Spleen (tissue), 11 donors: ENCODE results near the gene CAMTA1. TPM values are rescaled to one million over a fixed set of nuclear protein-coding genes. Genes with fewer than 3 reads are reported as not detected.

Experiments used
- DNase-seq: peaks from one replicate; pipeline ENCODE4 v3.0.0-alpha.2; 2020
- H3K27ac ChIP-seq, 8 donors: fragments of 200-600 bp; sonication (generic) in 7 of 8; 1 replicate in 4 of 8; 2 replicates in 4 of 8; pipeline versions ENCODE4 v1.5.0 to v1.8.0; 2016 to 2021; ENCODE audit warnings: inconsistent platforms in 4 of 8, mild to moderate bottlenecking in 4 of 8, moderate library complexity in 1 of 8
- H3K27me3 ChIP-seq, 7 donors: fragments of 200-600 bp; sonication (generic) in 6 of 7; replicated peaks in 1 of 7; 1 replicate in 4 of 7; 2 replicates in 3 of 7; pipeline versions ENCODE4 v1.5.0 to v1.8.0; 2016 to 2021; ENCODE audit warnings: inconsistent platforms in 3 of 7, mild to moderate bottlenecking in 1 of 7
- H3K36me3 ChIP-seq, 6 donors: fragments of 200-600 bp; sonication (generic) in 5 of 6; 1 replicate in 4 of 6; 2 replicates in 2 of 6; pipeline versions ENCODE4 v1.5.0 to v1.8.0; 2016 to 2021; ENCODE audit warnings: inconsistent platforms in 2 of 6
- H3K4me1 ChIP-seq, 6 donors: fragments of 200-600 bp; sonication (generic) in 5 of 6; 1 replicate in 3 of 6; 2 replicates in 3 of 6; pipeline versions ENCODE4 v1.5.0 to v1.8.0; 2016 to 2021; ENCODE audit warnings: inconsistent platforms in 3 of 6
- H3K4me3 ChIP-seq, 8 donors: fragments of 200-600 bp; sonication (generic) in 7 of 8; 1 replicate in 4 of 8; 2 replicates in 4 of 8; pipeline versions ENCODE4 v1.5.0 to v1.8.0; 2016 to 2021; ENCODE audit warnings: inconsistent platforms in 4 of 8, mild to moderate bottlenecking in 4 of 8, moderate library complexity in 2 of 8
- H3K9me3 ChIP-seq, 8 donors: fragments of 200-600 bp; sonication (generic) in 7 of 8; 1 replicate in 4 of 8; 2 replicates in 4 of 8; pipeline versions ENCODE4 v1.5.0 to v1.8.0; 2016 to 2021; ENCODE audit warnings: inconsistent platforms in 4 of 8
- POLR2A ChIP-seq, 3 donors: fragments of 450-650 bp; IDR thresholded peaks; one replicate each; pipeline ENCODE4 v1.5.1; 2017; ENCODE audit warnings: antibody characterized with exemption in 3 of 3, mild to moderate bottlenecking in 1 of 3
- POLR2AphosphoS5 ChIP-seq, 3 donors: sonication (generic); formaldehyde crosslinking; IDR thresholded peaks; one replicate each; pipeline ENCODE4 v1.5.1; 2017; ENCODE audit warnings: antibody characterized with exemption in 3 of 3
- WGBS, 5 donors: extraction: QIAGEN DNeasy Blood & Tissue Kit in 3 of 5; methylation state at CpG; one replicate each; pipeline versions ENCODE4 v1.1.5 to v1.1.7; 2013 to 2018; 5-methylcytosine and 5-hydroxymethylcytosine counted together
- intact Hi-C: fragments of 100-400 bp; cut with DNase I; formaldehyde crosslinking; loops from one replicate; pipeline ENCODE4 v1.15.0; 2023; ENCODE audit warnings: low total_unique reads
- polyA plus RNA-seq, 3 donors: library from polyadenylated mRNA; stranded (reverse); fragments of 200-250 nt; gene quantifications; one replicate each; pipeline ENCODE4 v1.2.1, GENCODE V29; 2013
- total RNA-seq, 7 donors: library from RNA; depleted of rRNA in 3 of 7; stranded (reverse); fragments of >200 nt in 3 of 7; fragmentation: NEBNext Ultra II Directional in 4 of 7; extraction: Animal tissue kit (Norgen Biotek cat#: 25700) in 4 of 7; gene quantifications; one replicate each; pipeline versions ENCODE4 v1.1.0 to v1.2.1, GENCODE V29; 2016 to 2021
- TF ChIP-seq, protein P1 (sequence below), 11 experiments: fragments of 200-600 bp in 7 of 11; fragments of 450-650 bp in 4 of 11; sonication (generic) in 4 of 11; IDR thresholded peaks in 8 of 11; conservative IDR thresholded peaks in 3 of 11; 1 replicate in 7 of 11; 2 replicates in 4 of 11; pipeline versions ENCODE4 v1.4.0 to v1.8.0; 2016 to 2021; ENCODE audit warnings: antibody characterized with exemption in 11 of 11, inconsistent platforms in 4 of 11, mild to moderate bottlenecking in 1 of 11
- donor health status: healthy with polysubstance abuse.
- donor health status: DM: no; HTN: no; CAD: no; lungs with moderate emphysema.
- donor health status: DM: no; HTN: no; CAD: no.
- donor health status: Bipolar disorder and iron deficiency.
- donor health status: healthy.
- donor health status: DM: no; HTN: no; CAD: no.
- donor health status: DM: yes; HTN: yes; CAD: no.

Gene CAMTA1
- total and polyA plus RNA-seq, 10 donors, result 53.0 to 106 (median 77.3) TPM

DNA sequence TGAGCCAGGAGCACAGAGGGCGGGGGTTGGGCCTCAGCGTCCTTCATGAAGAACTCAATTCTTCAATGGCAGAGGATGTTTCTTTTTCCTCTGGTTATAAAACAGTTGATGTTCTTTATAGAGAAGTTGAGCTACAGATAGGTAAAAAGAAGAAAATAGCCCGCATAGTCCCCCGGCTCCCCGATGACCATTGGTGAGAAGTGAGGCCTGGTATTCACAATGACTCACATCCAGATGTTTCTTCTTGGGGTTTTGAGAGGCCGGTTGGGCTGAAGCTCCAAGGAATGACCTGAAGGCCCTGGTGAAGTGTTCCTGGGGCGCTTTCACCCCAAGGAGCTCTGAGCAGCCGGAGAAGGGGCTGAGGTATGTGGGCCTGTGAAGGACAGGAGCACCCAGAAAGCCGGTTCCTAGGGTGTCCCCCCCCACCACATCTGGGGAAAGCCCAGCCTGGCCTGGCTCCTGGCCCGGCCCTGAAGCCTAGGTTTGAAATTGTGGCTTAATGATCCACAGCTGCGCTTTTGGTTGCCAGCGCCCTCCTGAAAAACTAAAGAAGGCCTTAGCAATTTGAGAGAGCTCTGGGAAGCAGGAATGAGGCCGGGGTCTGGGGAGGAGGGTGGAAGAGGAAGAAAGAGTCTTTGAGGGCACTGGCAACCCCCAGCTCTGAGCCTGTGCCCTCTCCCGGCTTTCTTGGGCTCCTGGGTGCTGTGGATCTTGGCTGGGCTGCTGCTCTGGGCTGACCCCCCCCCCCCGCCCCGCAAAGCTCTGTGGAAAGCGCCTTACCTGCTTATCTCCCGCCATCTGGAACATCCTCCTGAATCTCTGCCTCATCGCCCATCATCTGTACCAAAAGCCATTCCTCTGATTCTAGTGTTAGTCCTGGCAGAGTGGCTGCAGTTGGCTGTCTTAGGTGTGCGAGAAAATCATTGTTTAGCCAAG is 444.7 kb downstream of the CAMTA1 start:
- 82 to 89% (median 86%) methylated on average over 19 to 20 of the region's 20 CpGs for WGBS, 5 donors
- H3K4me3 ChIP-seq, result no peak overlapping the region
- H3K27ac ChIP-seq, result no peak overlapping the region
- H3K27me3 ChIP-seq, result peaks cover 0 to 11% (median 0%) of the 10 kb centered on the region in 7 donors
- TF ChIP-seq, protein P1, sequence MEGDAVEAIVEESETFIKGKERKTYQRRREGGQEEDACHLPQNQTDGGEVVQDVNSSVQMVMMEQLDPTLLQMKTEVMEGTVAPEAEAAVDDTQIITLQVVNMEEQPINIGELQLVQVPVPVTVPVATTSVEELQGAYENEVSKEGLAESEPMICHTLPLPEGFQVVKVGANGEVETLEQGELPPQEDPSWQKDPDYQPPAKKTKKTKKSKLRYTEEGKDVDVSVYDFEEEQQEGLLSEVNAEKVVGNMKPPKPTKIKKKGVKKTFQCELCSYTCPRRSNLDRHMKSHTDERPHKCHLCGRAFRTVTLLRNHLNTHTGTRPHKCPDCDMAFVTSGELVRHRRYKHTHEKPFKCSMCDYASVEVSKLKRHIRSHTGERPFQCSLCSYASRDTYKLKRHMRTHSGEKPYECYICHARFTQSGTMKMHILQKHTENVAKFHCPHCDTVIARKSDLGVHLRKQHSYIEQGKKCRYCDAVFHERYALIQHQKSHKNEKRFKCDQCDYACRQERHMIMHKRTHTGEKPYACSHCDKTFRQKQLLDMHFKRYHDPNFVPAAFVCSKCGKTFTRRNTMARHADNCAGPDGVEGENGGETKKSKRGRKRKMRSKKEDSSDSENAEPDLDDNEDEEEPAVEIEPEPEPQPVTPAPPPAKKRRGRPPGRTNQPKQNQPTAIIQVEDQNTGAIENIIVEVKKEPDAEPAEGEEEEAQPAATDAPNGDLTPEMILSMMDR (IDR thresholded peaks at IDR 0.05 in 8 of 11, conservative IDR thresholded peaks at IDR 0.05 in 3 of 11), result no peak
- TF ChIP-seq POLR2A (IDR thresholded peaks at IDR 0.05), result no peak
- TF ChIP-seq POLR2AphosphoS5 (IDR thresholded peaks at IDR 0.05), result no peak
- intact Hi-C loops, result no loop called here
- no peaks in the 10 kb centered on the region for H3K4me1 ChIP-seq
- no peaks in the 10 kb centered on the region for H3K36me3 ChIP-seq
- peak; percentile 51 for DNase-seq
- H3K9me3 ChIP-seq, result no peaks in the 10 kb centered on the region

DNA sequence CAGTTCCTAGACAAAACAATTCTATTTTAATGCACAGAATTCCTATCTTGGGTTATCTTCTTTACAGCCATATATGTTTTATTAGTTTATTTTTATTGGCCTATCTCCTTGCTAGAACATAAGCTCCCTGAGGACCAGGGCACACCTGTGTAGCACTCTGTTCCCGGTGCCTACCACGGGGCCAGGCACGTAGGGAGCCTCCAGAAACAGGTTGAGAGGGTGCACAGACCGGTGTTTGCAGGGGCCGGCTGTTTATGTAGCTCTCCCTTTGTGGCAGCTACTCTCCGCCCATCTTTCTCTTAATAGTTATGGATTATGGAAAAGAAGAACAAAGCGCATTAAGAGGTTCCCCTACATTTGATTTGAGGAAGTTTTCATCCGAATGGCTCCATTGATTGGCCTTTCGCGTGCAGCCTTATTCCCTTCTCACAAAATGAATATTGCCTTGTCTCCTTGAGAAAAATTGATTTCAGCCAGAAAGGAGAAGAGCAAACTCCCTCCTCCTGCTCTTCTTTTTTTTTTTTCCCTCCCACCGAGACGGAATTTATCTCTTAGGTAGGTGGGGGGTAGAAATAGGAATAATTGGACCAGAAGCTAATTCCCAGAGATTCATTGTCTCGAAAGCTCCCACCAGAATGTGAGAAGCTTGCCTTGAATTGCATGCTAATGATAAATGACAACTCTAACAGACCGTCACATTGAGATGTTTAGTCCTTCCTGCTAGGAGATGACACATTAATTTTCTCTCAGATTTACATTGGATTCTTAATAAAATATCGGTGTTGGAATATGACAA is 447.4 kb downstream of the CAMTA1 start:
- no peaks in the 10 kb centered on the region for H3K4me1 ChIP-seq
- no peak for DNase-seq
- no peak for TF ChIP-seq POLR2AphosphoS5 (IDR thresholded peaks at IDR 0.05)
- TF ChIP-seq, protein P1 (IDR thresholded peaks at IDR 0.05 in 8 of 11, conservative IDR thresholded peaks at IDR 0.05 in 3 of 11), result no peak
- peaks cover 0 to 26% (median 0%) of the 10 kb centered on the region in 7 donors for H3K27me3 ChIP-seq
- H3K4me3 ChIP-seq, result no peak overlapping the region
- WGBS, 5 donors, result 83 to 91% (median 87%) methylated on average over 15 of the region's 15 CpGs
- no peak overlapping the region for H3K27ac ChIP-seq
- intact Hi-C loops, result no loop called here
- H3K9me3 ChIP-seq, result no peaks in the 10 kb centered on the region
- H3K36me3 ChIP-seq, result no peaks in the 10 kb centered on the region

DNA sequence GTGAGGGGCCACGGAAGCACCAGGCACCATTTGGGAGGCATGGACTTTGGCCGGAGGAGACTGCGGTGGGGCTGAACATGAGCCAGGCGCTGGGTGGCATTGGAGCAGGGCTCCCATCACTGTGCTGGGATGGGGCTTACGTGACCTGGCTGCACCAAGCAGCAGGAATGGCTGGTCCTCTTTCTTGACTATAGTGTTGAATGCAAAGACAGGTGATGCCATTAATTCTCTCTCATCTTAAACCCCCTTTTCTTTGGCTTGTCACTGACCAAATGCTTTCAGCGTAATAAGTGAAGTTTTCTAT is 447.9 kb downstream of the CAMTA1 start:
- WGBS, 5 donors, result 92 to 97% (median 95%) methylated on average over 6 of the region's 6 CpGs
- Histone ChIP-seq H3K27me3 (peaks cover 0 to 27% (median 0%) of the 10 kb centered on the region in 7 donors), H3K4me1 (no peaks in the 10 kb centered on the region), H3K27ac (no peak overlapping the region), H3K4me3 (no peak overlapping the region), H3K9me3 (no peaks in the 10 kb centered on the region), H3K36me3 (no peaks in the 10 kb centered on the region)
- no peak for DNase-seq
- TF ChIP-seq POLR2A (IDR thresholded peaks at IDR 0.05), result no peak
- TF ChIP-seq POLR2AphosphoS5 (IDR thresholded peaks at IDR 0.05), result no peak
- TF ChIP-seq, protein P1 (IDR thresholded peaks at IDR 0.05 in 8 of 11, conservative IDR thresholded peaks at IDR 0.05 in 3 of 11), result no peak
- intact Hi-C loops, result no loop called here
